Transverse colon (tissue), 3 donors: ENCODE results near the gene SLC29A3.

Experiments used
- CTCF ChIP-seq, 5 experiments: fragments of 200-600 bp in 3 of 5; fragments of 450-650 bp in 2 of 5; sonication (generic) in 3 of 5; IDR thresholded peaks; 1 replicate in 2 of 5; 2 replicates in 3 of 5; pipeline ENCODE4 v1.5.1; 2016 to 2017; ENCODE audit warnings: antibody characterized with exemption in 5 of 5, inconsistent platforms in 3 of 5, mild to moderate bottlenecking in 2 of 5, moderate library complexity in 1 of 5
- POLR2A ChIP-seq: fragments of 450-650 bp; IDR thresholded peaks from one replicate; pipeline ENCODE4 v1.6.1; 2016; ENCODE audit warnings: antibody characterized with exemption, mild to moderate bottlenecking, moderate library complexity

DNA sequence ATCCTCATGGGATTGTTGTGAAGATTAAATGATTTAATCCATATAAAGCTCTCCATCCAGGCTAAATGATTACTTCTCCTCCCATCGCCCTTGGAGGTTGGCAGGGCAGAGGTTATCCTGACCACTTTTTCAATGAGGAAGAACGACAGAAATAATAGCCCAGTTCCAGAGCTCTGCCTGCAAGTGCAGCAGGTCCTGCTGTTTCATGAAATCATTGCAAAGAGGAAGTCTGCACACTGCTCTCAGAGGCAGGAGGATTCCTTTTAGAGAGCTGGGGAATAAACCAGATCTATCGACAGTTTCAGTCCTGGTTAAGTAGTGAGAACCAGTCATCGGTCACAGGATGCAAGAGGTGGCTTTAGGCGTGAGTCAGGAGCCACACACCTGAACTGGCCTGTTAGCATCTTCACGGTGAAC is 52.7 kb downstream of the SLC29A3 start:
- TF ChIP-seq POLR2A (no peak), CTCF (IDR thresholded peaks at IDR 0.05) (no peak)
